GM19025 (cell line): ENCODE measurements around the gene CAMTA1.
"Not testable (repeated sequence)": the region's sequence is repeated elsewhere in the genome, so short reads cannot be mapped to it uniquely, and the experiment has no call there.

Experiments used
- ATAC-seq: cut with Tn5 transposase; IDR thresholded peaks from one replicate; pipeline ENCODE4 v1.9.1; 2021; ENCODE audit warnings: mild to moderate bottlenecking, low read depth, moderate library complexity; ENCODE audit not compliant: unreplicated experiment

The CAMTA1 gene

GRCh38 chr1:7595336-7595735 is 810.1 kb downstream of the CAMTA1 start:
- ATAC-seq = no peak

DNA sequence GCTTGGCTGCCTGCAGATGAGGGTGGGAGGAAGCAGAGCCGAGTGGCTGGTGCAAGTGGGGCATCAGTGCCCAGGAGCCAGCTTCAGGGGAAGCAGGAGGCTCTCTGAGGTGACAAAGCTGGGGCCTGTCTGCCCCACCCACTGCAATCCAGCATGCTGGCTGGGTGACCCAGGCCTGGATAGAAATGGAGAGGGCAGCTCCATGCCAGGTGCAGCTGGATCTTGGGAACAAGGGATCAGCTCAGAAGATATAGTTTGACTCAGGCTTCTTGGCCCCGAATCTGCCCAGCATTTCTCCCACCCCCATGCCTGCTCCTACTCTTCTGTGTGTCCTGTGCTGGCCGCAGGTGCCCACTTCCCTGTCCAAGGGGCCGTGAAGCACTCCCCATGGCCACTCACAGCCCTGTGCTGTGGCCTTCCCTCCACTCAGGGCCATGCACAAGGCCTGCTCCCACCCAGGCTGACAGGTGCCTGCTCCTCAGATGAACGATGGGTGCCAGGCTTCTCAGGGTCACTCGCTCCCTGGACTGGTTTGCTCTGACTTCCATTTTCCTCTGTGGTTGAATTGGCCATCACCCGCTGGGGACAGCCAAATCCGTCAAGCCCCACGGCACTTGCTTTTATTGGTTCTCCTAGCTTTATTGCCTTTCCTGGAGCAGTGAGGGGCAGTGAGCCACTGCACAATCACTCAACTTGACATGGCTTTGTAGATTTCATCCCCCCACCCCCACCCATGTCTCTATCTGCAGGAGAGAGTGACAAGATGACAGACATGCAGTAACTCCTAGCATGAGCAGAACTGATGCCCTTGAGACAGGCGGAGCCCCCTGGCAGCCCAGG is 811.1 kb downstream of the CAMTA1 start:
- no peak for ATAC-seq

- not testable (repeated sequence) for ATAC-seq
Observed at GRCh38 chr1:7598058-7598457, 812.8 kb downstream of the CAMTA1 start.

DNA sequence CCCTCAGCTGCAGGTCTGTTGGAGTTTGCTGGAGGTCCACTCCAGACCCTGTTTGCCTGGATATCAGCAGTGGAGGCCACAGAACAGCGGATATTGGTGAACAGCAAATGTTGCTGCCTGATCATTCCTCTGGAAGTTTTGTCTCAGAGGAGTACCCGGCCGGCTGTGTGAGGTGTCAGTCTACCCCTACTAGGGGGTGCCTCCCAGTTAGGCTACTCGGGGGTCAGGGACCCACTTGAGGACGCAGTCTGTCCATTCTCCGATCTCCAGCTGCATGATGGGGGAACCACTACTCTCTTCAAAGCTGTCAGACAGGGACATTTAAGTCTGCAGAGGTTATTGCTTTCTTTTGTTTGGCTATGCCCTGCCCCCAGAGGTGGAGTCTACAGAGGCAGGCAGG is 819.7 kb downstream of the CAMTA1 start:
- ATAC-seq = not testable (repeated sequence)

DNA sequence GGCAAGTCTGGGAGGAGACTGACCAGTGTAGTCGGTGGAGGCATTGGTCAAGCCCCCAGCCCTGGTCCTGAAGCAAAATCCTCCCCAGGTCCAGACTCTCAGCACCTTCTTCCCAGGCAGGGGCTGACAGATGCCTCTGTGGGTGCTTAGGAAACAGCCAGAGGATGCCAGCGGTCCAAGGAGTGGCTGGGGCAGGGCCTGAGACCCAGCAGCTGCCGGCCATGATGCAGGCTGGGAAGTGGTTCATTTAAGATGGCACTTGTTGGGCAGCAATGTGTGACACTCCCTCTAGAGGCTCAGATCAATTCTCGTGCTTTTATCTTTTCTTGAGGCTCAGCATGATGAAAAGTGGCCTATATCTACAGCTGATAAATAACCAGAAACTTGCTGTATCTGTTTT is 820.8 kb downstream of the CAMTA1 start:
- ATAC-seq = no peak

DNA sequence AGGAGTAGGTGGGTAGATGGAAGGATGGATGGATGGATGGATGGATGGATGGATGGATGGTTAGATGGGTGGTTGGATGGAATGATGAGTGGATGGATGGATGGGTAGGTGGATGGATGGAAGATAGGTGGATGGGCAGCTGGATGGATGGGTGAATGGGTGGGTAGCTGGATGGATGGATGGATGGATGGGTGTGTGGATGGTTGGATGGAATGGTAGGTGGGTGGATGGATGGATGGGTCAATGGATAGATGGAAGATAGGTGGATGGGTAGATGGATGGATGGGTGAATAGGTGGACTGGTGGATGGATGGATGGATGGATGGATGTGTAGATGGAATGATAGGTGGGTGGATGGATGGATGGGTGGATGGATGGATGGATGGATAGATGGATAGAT is 821.8 kb downstream of the CAMTA1 start:
- ATAC-seq = no peak

GRCh38 chr1:7608628-7609305 is 823.5 kb downstream of the CAMTA1 start:
- no peak for ATAC-seq

DNA sequence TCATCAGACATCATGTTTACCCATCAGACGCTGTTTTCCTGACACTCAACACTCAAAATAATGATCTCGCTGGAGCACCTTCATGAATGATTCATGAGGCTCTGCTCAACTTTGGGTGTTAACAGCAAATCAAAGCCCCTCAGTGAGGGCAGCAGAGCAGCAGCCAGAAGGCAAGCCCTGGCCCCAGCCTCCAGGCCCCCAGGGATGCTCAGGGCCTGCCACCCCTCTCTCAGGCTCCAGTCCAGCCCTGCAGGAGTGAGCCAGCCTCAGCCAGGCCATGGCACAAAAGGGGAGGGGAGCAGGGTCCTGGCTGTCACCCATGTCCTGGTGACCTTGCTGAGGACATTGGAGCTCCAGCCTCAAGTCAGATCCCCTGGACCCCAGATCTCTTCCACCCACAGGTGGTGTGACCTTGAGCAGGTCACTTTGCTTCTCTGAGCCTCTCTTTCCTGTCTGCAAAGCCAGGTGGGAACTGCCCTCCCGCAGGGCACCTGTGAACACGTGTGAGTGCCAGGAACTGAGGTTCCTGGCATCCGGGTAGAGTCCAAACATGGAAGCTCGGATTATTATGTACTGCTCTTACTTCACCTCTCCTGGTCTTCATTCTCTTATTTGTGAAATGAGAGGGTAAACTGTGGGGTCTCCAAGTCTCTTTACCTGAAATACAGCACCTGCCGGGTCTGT is 824.2 kb downstream of the CAMTA1 start:
- ATAC-seq = no peak

DNA sequence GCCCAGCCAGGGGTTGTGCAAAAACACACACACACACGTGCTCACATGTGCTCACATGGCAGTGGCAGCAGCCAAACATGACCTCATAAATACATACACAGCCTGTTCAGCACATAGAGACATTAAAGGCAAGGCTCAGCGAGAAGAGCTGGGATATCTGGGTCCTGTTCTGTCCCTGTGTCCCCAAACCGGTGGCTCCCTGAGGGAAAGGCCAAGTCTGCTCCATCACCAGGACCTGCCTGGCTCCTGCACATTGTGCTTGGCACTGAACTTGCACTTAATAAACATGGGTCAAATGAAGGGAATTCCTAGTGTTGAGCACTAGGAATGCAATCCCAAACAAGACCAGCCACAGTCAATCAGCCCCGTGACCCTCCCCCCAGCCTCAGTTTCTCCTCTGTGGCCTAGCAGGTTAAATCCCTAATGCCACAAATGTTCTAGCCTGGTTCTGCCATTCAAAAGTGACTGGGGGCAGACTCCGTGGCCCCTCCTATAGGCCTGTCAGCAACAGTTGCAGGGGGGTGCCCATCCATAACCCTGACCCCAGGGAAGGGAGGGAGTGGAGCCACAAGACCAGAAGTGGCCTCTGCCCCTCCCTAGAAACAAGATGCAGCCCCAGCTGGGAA is 825.0 kb downstream of the CAMTA1 start:
- no peak for ATAC-seq

- ATAC-seq = no peak
Observed at GRCh38 chr1:7610936-7611335, 825.7 kb downstream of the CAMTA1 start.

DNA sequence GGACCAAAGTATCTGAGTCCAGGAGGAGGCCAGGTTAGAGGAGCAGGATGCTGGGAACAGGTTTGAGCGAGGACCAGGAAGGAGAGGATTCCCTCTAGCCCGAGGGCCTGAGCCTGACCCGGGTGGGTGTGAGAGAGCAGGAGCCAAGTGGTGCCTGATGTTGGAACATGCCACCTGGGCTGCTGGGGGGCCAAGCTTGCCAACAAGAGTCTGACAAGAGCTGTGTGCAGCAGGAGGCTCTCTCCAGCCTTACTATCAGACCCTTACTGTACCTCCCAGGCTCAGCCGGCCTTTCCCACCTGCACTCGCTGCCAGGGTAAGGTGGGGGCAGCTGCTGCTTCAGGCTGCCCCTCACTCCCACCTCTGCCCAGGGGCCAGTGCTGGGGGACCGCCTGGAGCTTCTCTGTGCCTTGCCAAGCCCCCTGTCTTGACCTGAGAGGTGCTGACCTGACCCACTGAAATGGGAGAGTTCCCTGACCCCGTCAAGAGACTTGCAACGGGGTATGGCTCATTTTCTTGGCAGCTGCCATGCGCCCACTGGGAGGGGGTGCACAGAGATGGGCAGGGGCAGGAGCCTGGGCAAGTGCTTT is 826.3 kb downstream of the CAMTA1 start:
- no peak for ATAC-seq

DNA sequence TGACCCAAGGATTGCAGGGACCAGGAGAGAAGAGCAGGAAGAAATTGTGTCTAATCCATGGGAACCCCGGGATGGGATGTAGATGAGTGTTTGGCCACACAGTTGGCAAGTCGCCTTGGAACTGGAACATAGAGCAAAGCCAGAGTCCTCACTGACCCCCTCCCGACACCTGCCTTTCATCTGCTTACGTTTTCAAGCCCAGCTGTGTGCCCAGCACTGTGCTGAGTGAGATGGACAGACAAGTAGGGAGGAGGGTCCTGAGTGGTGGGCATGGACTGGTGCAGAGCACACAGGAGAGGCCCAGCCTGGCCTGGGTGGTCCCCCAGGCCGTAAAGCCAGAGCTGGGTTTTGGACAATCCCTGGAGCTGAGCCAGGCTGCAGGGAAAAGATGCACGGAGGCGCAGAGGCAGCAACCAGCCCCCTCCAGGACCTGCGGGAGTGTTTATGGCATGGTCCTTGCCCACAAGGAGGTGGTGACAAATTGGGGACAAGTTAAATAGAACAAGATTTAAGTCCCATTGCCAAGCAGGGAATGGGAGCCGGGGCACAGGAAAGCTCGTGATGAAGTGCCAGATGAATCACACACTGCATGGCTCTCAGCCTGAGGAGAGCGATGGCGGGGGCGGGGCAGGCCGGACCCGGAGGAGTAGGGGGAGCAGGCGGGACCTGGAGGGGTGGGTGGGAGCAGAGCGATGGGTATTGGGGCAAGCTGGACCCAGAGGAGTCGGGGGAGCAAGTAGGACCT is 828.0 kb downstream of the CAMTA1 start:
- ATAC-seq = no peak

DNA sequence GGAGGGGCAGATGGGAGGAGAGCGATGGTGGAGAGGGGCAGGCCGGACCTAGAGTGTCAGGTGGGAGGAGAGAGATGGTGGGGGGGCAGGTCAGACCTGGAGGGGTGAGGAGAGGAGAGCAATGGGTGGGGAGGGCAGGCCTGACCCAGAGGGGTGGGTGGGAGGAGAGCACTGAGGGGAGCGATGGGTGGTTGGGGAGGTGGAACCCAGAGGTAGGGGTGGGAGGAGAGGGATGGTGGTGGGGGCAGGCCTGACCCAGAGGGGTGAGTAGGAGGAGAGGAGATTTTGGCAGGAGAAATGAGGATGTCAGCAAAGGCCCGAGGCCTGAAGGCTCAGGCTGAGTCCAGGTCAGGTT is 828.6 kb downstream of the CAMTA1 start:
- ATAC-seq = no peak

GRCh38 chr1:7614576-7615074 is 829.4 kb downstream of the CAMTA1 start:
- ATAC-seq = no peak

DNA sequence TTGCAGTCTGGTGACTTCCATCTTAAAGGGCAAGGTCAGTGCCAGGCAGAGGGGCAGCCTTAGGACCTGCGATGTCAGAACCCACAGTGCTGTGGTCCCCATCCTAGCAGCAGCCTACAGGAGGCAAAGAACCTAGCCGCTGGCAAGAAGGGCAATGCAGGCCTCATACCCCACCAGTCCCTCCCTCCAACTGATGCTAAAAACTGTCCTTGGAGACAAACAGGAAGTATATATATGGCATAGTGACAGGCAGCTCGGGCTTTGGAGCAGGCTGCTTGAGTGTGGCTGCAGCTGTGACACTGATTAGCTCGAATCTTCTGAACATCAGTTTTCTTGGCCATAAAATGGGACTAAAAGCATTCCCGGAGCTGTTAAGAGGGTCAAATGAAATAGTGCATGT is 829.9 kb downstream of the CAMTA1 start:
- ATAC-seq = no peak

DNA sequence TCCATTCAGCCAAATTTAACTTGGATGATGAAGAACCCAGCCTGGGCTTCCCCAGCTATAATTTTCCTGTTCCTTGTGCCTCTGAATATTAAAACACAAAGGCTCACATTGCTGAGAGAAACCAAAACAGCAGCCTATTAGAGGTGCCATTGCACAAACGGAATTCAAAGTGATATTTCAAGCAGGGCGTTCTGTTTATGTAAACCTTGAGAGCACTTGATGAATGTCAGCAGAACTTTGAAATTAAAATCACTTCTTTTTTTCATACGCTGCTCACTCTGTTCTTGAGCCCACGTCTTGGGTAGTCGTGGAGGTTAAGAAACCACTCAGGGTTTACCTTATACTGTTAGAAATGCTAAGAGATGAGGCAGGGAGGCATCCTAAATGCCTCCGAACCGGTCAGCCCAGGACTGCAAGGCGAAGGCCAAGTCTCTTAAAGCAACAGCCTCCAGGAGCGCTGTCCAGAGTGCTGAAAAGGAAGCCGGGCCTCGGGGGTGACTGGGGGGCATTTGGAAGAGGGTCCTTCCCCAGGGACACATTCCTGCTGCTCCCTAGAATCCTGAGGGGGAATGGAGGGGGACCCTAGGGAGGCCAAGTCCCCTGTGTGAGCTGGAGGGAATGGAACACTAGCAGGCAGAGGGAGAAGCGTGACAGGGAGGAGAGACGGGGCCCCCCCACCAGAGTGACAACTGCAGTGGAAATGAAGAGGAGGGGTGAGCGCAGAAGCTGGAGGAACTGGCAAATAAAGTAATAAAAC is 831.0 kb downstream of the CAMTA1 start:
- no peak for ATAC-seq

DNA sequence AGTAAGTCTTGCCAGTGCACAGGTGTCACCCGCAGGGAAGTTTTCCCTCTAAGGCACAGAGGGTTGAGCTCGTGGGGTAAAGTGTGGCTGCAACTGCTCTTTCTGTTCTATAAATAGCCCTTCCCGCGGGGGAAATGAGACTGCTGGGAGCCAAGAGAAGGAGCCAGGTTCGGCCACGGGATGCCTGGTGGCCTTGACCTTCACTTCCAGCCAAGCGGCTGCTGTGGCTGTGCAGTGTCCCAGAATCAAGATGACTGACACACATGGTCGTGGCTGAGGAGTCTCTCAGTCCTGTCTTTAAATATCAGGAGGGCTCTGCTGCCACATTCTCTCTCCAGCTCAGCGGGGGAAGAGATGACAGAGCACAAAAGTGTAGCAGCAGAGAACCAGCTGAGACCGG is 831.7 kb downstream of the CAMTA1 start:
- ATAC-seq = no peak

- ATAC-seq = no peak
Observed at GRCh38 chr1:7617826-7618225, 832.6 kb downstream of the CAMTA1 start.

- no peak for ATAC-seq
Observed at GRCh38 chr1:7620196-7620595, 834.9 kb downstream of the CAMTA1 start.
